ENCODE measurements around the gene FOSL1. TPM values are rescaled to one million over a fixed set of nuclear protein-coding genes. Genes with fewer than 3 reads are reported as not detected.

Gene FOSL1
- polyA plus RNA-seq (2013, experiment 1 of 2): 9.0 TPM
- polyA plus RNA-seq (2013, experiment 2 of 2): 9.7 TPM

DNA sequence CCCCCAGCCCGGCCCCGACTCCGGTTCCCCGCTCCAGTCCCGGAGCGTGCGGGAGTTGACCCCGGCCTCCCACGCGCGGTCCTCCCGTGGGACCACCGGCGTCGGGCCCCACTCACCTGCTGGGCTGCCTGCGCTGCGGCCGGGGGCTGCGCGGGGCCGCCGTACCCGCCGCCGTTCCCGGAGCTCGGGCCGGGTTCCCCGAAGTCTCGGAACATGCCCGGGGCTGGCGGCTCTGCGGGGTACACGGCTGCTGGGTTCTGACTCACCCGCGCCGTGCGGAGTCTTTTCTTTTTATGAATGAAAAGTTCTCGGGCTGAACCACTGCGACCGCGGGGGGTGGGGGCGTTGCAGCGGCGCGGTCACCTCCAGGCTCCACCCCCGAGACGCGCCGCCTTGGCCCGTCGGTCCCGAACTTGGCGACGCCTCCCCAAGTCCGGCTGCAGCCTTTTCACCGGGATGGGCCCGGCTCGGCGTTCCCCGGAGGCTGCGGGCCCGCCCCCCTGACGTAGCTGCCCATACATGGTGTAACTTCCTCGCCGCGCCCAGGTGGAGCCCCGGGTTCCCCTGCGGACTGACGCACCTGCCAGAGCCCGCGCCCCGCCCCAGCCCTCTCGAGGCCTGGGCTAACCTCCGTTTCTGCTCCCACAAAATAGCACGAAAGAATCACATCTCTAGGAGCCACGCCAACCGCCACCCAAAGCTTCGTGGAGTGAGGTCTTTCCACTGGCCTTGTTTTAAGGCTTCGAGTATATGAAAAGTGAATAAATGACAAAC, at the start of gene FOSL1:
Gene FOSL1, minus strand, starts transcription at position 264 of the 774 bp plus-strand sequence. Its CDS starts 49 bp downstream, at position 215.
- Histone ChIP-seq H3K56ac (ENCODE audit: low read length) (peak within 1 kb of the TSS; percentile 76), H2BK15ac (replicated peaks; ENCODE audit: low read depth) (no peak within 1 kb of the TSS), H3K79me1 (ENCODE audit: low read length) (no peaks in the 10 kb centered on the region), H4K8ac (ENCODE audit: low read depth, low read length) (no peak within 1 kb of the TSS), H4K5ac (ENCODE audit: low read length) (no peak within 1 kb of the TSS), H3K27me3 (ENCODE audit: insufficient read depth, low read length, poor library complexity) (peaks cover 7% of the 10 kb centered on the region), H2AK5ac (ENCODE audit: low read length) (no peak within 1 kb of the TSS), H3K4me1 (ENCODE audit: control insufficient read depth, low read depth, low read length) (no peaks in the 10 kb centered on the region), H3K4me3 (ENCODE audit: low read length) (no peak within 1 kb of the TSS), H3K18ac (ENCODE audit: low read length) (peak within 1 kb of the TSS; percentile 55), H3K9ac (ENCODE audit: low read length) (peak within 1 kb of the TSS; percentile 56), H3K4ac (ENCODE audit: low read depth, low read length) (no peak within 1 kb of the TSS), H3K36me3 (ENCODE audit: control insufficient read depth, insufficient read depth, low read length) (no peaks in the 10 kb centered on the region), H3K79me2 (ENCODE audit: control insufficient read depth, insufficient read depth, low read length) (no peaks in the 10 kb centered on the region), H3K23ac (ENCODE audit: low read length) (peak within 1 kb of the TSS; percentile 1), H2BK120ac (ENCODE audit: low read depth, low read length) (no peak within 1 kb of the TSS), H3K4me2 (ENCODE audit: low read length) (peak within 1 kb of the TSS; percentile 48), H2BK5ac (ENCODE audit: low read length) (no peak within 1 kb of the TSS), H3K27ac (ENCODE audit: low read depth, low read length) (peak within 1 kb of the TSS; percentile 37)
- peak; percentile 94 for DNase-seq
- WGBS (ENCODE audit: extremely low coverage, insufficient coverage, low lambda C conversion rate): no CpG with 5 or more reads among the region's 80 CpGs

DNA sequence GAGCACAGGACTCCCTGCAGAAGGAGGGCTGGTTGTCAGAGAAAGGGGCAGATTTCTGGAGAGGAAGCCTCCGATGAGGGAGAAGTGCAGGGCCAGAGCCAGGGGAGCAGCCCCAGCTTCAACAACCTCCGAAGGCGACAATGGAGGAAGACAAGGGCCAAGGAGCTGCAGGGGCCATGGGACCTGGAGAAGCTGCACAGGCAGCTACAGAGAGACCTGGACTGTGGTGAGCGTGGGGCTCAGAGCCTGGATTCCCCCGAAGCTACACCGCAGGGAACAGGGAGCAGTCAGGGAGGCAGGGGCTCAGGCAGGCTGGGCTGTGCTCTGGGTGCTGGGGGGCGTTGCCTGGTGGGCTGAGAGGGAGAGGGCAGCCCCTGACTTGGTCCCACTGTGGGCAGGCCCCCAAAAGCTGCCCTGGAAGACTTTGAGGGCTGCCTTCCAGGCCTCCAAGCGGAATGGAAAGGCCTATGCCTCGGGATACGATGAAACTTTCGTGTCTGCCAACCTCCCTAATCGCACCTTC, 47.5 kb upstream of the FOSL1 start:
- Histone ChIP-seq H4K8ac (ENCODE audit: low read depth, low read length) (no peak overlapping the region), H3K4me2 (ENCODE audit: low read length) (no peak overlapping the region), H2BK120ac (ENCODE audit: low read depth, low read length) (no peak overlapping the region), H3K27ac (ENCODE audit: low read depth, low read length) (no peak overlapping the region), H3K79me2 (ENCODE audit: control insufficient read depth, insufficient read depth, low read length) (no peaks in the 10 kb centered on the region), H3K18ac (ENCODE audit: low read length) (no peak overlapping the region), H3K56ac (ENCODE audit: low read length) (no peak overlapping the region), H4K5ac (ENCODE audit: low read length) (no peak overlapping the region), H3K23ac (ENCODE audit: low read length) (no peak overlapping the region), H3K9ac (ENCODE audit: low read length) (no peak overlapping the region), H3K79me1 (ENCODE audit: low read length) (no peaks in the 10 kb centered on the region), H3K4me1 (ENCODE audit: control insufficient read depth, low read depth, low read length) (peaks cover 3% of the 10 kb centered on the region), H3K4me3 (ENCODE audit: low read length) (no peak overlapping the region), H3K4ac (ENCODE audit: low read depth, low read length) (no peak overlapping the region), H3K27me3 (ENCODE audit: insufficient read depth, low read length, poor library complexity) (no peaks in the 10 kb centered on the region), H3K36me3 (ENCODE audit: control insufficient read depth, insufficient read depth, low read length) (no peaks in the 10 kb centered on the region), H2BK15ac (replicated peaks; ENCODE audit: low read depth) (no peak overlapping the region), H2AK5ac (ENCODE audit: low read length) (no peak overlapping the region), H2BK5ac (ENCODE audit: low read length) (no peak overlapping the region)
- no CpG with 5 or more reads among the region's 12 CpGs for WGBS (ENCODE audit: extremely low coverage, insufficient coverage, low lambda C conversion rate)
- DNase-seq: no peak

DNA sequence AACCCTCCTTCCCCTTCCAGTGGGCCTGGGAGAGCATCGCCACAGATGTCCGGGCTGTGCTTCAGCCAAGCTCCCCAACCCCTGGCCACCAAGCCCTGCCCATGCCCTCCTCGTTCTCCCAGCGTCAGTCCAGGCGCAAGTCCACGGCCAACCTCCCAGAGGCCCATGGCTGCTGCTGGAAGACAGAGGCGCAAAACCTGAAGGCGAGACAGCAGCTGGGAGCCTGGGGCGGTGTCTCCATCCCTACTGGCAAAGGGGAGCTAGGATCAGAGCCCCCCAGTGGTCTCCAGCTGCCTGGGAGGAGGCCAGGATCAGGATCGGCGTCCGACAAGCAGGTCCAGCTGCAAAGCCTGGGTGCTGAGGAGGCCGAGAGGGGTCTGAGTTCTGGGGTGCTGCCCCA, 46.9 kb upstream of the FOSL1 start:
- H3K23ac ChIP-seq (ENCODE audit: low read length): no peak overlapping the region
- H3K9ac ChIP-seq (ENCODE audit: low read length): no peak overlapping the region
- no peak overlapping the region for H4K5ac ChIP-seq (ENCODE audit: low read length)
- no peak overlapping the region for H3K4me2 ChIP-seq (ENCODE audit: low read length)
- H3K36me3 ChIP-seq (ENCODE audit: control insufficient read depth, insufficient read depth, low read length): no peaks in the 10 kb centered on the region
- H3K18ac ChIP-seq (ENCODE audit: low read length): no peak overlapping the region
- H3K4me3 ChIP-seq (ENCODE audit: low read length): no peak overlapping the region
- H3K4ac ChIP-seq (ENCODE audit: low read depth, low read length): no peak overlapping the region
- H3K56ac ChIP-seq (ENCODE audit: low read length): no peak overlapping the region
- H2BK120ac ChIP-seq (ENCODE audit: low read depth, low read length): no peak overlapping the region
- H3K79me1 ChIP-seq (ENCODE audit: low read length): no peaks in the 10 kb centered on the region
- no peak overlapping the region for H3K27ac ChIP-seq (ENCODE audit: low read depth, low read length)
- H3K79me2 ChIP-seq (ENCODE audit: control insufficient read depth, insufficient read depth, low read length): no peaks in the 10 kb centered on the region
- no CpG with 5 or more reads among the region's 13 CpGs for WGBS (ENCODE audit: extremely low coverage, insufficient coverage, low lambda C conversion rate)
- H2BK5ac ChIP-seq (ENCODE audit: low read length): no peak overlapping the region
- no peak overlapping the region for H4K8ac ChIP-seq (ENCODE audit: low read depth, low read length)
- peaks cover 3% of the 10 kb centered on the region for H3K4me1 ChIP-seq (ENCODE audit: control insufficient read depth, low read depth, low read length)
- H2AK5ac ChIP-seq (ENCODE audit: low read length): no peak overlapping the region
- no peaks in the 10 kb centered on the region for H3K27me3 ChIP-seq (ENCODE audit: insufficient read depth, low read length, poor library complexity)
- no peak for DNase-seq
- no peak overlapping the region for H2BK15ac ChIP-seq (replicated peaks; ENCODE audit: low read depth)

DNA sequence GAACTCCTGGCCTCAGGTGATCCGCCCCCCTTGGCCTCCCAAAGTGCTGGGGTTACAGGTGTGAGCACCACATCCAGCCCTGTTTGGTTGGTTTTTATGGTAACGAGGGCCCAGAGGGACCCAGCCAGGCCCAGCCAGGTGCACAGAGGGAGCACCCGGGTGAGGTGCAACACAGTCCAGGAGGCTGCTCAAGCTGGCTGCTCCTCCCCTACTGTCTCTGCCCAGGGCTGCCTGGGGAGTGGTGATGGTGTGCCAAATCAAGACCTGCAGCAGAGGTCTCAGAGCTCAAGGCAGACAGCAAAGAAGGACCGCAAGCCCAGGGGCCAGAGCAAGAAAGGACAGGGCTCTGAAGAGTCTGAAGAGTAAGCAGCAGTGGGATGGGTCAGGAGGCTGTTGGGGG, 46.5 kb upstream of the FOSL1 start:
- no peak for DNase-seq
- Histone ChIP-seq H3K4me3 (ENCODE audit: low read length) (no peak overlapping the region), H2BK120ac (ENCODE audit: low read depth, low read length) (no peak overlapping the region)

DNA sequence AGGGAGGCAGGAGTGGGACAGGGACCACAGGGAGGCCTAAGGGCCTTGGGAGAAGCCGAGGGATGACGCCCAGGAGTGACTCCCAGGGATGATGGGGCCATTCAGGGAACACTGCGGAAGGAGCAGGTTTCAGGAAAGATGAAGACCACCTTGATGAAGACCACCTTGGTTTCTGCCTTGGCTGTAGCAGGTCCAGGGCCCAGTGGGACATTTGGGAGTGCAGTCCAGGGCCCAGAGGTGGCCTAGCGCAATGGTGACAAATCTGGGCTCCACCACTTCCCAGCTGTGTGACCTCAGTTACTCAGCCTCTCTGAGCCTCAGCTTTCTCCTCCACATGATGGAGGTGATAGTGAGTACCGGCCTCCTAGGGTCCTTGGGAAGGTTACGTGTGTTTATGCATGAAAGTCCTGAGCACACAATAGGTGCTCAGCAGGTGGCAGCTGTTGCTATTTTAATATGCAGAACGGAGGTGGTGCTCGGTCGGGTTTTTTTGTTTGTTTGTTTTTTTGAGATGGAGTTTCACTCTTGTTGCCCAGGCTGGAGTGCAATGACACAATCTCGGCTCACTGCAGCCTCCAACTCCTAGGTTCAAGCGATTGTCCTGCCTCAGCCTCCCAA, 45.9 kb upstream of the FOSL1 start:
- H2AK5ac ChIP-seq (ENCODE audit: low read length): no peak overlapping the region
- no peak overlapping the region for H2BK5ac ChIP-seq (ENCODE audit: low read length)
- no peak overlapping the region for H3K18ac ChIP-seq (ENCODE audit: low read length)
- peak; percentile 68 for DNase-seq
- H3K23ac ChIP-seq (ENCODE audit: low read length): no peak overlapping the region
- no peak overlapping the region for H2BK120ac ChIP-seq (ENCODE audit: low read depth, low read length)
- peaks cover 3% of the 10 kb centered on the region for H3K4me1 ChIP-seq (ENCODE audit: control insufficient read depth, low read depth, low read length)
- H3K79me2 ChIP-seq (ENCODE audit: control insufficient read depth, insufficient read depth, low read length): no peaks in the 10 kb centered on the region
- H3K56ac ChIP-seq (ENCODE audit: low read length): peak overlapping the region; percentile 35
- no peak overlapping the region for H4K5ac ChIP-seq (ENCODE audit: low read length)
- no peak overlapping the region for H3K4me2 ChIP-seq (ENCODE audit: low read length)
- no peak overlapping the region for H4K8ac ChIP-seq (ENCODE audit: low read depth, low read length)
- WGBS (ENCODE audit: extremely low coverage, insufficient coverage, low lambda C conversion rate): no CpG with 5 or more reads among the region's 11 CpGs
- H3K4ac ChIP-seq (ENCODE audit: low read depth, low read length): no peak overlapping the region
- H3K27ac ChIP-seq (ENCODE audit: low read depth, low read length): no peak overlapping the region
- no peak overlapping the region for H2BK15ac ChIP-seq (replicated peaks; ENCODE audit: low read depth)
- no peak overlapping the region for H3K4me3 ChIP-seq (ENCODE audit: low read length)
- H3K79me1 ChIP-seq (ENCODE audit: low read length): no peaks in the 10 kb centered on the region
- no peaks in the 10 kb centered on the region for H3K36me3 ChIP-seq (ENCODE audit: control insufficient read depth, insufficient read depth, low read length)
- no peaks in the 10 kb centered on the region for H3K27me3 ChIP-seq (ENCODE audit: insufficient read depth, low read length, poor library complexity)
- no peak overlapping the region for H3K9ac ChIP-seq (ENCODE audit: low read length)

More for the DNA sequence above, 46.5 kb upstream of the FOSL1 start:
- no peak overlapping the region for H2AK5ac ChIP-seq (ENCODE audit: low read length)
- no peak overlapping the region for H3K9ac ChIP-seq (ENCODE audit: low read length)
- H3K56ac ChIP-seq (ENCODE audit: low read length): no peak overlapping the region
- H3K23ac ChIP-seq (ENCODE audit: low read length): no peak overlapping the region
- no peak overlapping the region for H3K27ac ChIP-seq (ENCODE audit: low read depth, low read length)
- no peak overlapping the region for H3K18ac ChIP-seq (ENCODE audit: low read length)
- no peak overlapping the region for H4K8ac ChIP-seq (ENCODE audit: low read depth, low read length)
- H4K5ac ChIP-seq (ENCODE audit: low read length): no peak overlapping the region
- H3K36me3 ChIP-seq (ENCODE audit: control insufficient read depth, insufficient read depth, low read length): no peaks in the 10 kb centered on the region
- H3K27me3 ChIP-seq (ENCODE audit: insufficient read depth, low read length, poor library complexity): no peaks in the 10 kb centered on the region
- no peak overlapping the region for H2BK5ac ChIP-seq (ENCODE audit: low read length)
- H2BK15ac ChIP-seq (replicated peaks; ENCODE audit: low read depth): no peak overlapping the region
- no peaks in the 10 kb centered on the region for H3K79me2 ChIP-seq (ENCODE audit: control insufficient read depth, insufficient read depth, low read length)
- no peaks in the 10 kb centered on the region for H3K79me1 ChIP-seq (ENCODE audit: low read length)
- no CpG with 5 or more reads among the region's 4 CpGs for WGBS (ENCODE audit: extremely low coverage, insufficient coverage, low lambda C conversion rate)
- H3K4me2 ChIP-seq (ENCODE audit: low read length): no peak overlapping the region
- H3K4ac ChIP-seq (ENCODE audit: low read depth, low read length): no peak overlapping the region
- peaks cover 3% of the 10 kb centered on the region for H3K4me1 ChIP-seq (ENCODE audit: control insufficient read depth, low read depth, low read length)

Data from mesendoderm (in vitro differentiated cells).